Subcutaneous abdominal adipose tissue (tissue), 5 donors: ENCODE data around the gene YTHDC2.

Experiments used
- H3K27ac ChIP-seq: one replicate; pipeline ENCODE4 v1.7.0; 2013; ENCODE audit warnings: low read depth, mild to moderate bottlenecking, inconsistent platforms, low read length, moderate library complexity
- H3K27me3 ChIP-seq, 5 donors: one replicate each; pipeline ENCODE4 v1.7.0; 2013; ENCODE audit warnings: low read length in 5 of 5, inconsistent platforms in 1 of 5; ENCODE audit not compliant: control insufficient read depth in 5 of 5, insufficient read depth in 4 of 5
- H3K36me3 ChIP-seq, 5 donors: one replicate each; pipeline ENCODE4 v1.7.0; 2013; ENCODE audit warnings: low read length in 5 of 5; ENCODE audit not compliant: control insufficient read depth in 5 of 5, insufficient read depth in 5 of 5
- H3K4me1 ChIP-seq, 5 donors: one replicate each; pipeline ENCODE4 v1.7.0; 2013; ENCODE audit warnings: low read length in 5 of 5, mild to moderate bottlenecking in 3 of 5, moderate library complexity in 1 of 5; ENCODE audit not compliant: control insufficient read depth in 5 of 5, insufficient read depth in 5 of 5
- H3K4me3 ChIP-seq, 5 donors: one replicate each; pipeline ENCODE4 v1.7.0; 2013; ENCODE audit warnings: low read length in 5 of 5, low read depth in 1 of 5
- H3K9ac ChIP-seq, 5 donors: one replicate each; pipeline ENCODE4 v1.7.0; 2013; ENCODE audit warnings: low read length in 5 of 5, mild to moderate bottlenecking in 4 of 5, moderate library complexity in 3 of 5
- H3K9me3 ChIP-seq, 5 donors: one replicate each; pipeline ENCODE4 v1.7.0; 2013; ENCODE audit warnings: low read length in 5 of 5; ENCODE audit not compliant: control insufficient read depth in 5 of 5
- donor health status: healthy.
- donor health status: healthy.
- donor health status: healthy.
- donor health status: healthy.
- donor health status: healthy.

The YTHDC2 gene

GRCh38 chr5:113538313-113538712 lies 24.8 kb downstream of the YTHDC2 start:
- Histone ChIP-seq H3K27ac (no peak overlapping the region), H3K27me3 (no peaks in the 10 kb centered on the region), H3K4me1 (no peaks in the 10 kb centered on the region), H3K9me3 (no peaks in the 10 kb centered on the region), H3K4me3 (no peak overlapping the region), H3K36me3 (peaks cover 10 to 48% (median 34%) of the 10 kb centered on the region in 5 donors), H3K9ac (no peak overlapping the region)

- peaks cover 26 to 41% (median 32%) of the 10 kb centered on the region in 5 donors for H3K36me3 ChIP-seq
- no peak overlapping the region for H3K9ac ChIP-seq
- H3K27ac ChIP-seq: no peak overlapping the region
- no peaks in the 10 kb centered on the region for H3K27me3 ChIP-seq
- no peaks in the 10 kb centered on the region for H3K4me1 ChIP-seq
- no peaks in the 10 kb centered on the region for H3K9me3 ChIP-seq
- no peak overlapping the region for H3K4me3 ChIP-seq
These were observed 33.2 kb downstream of the YTHDC2 start for GRCh38 chr5:113546703-113547183.

- Histone ChIP-seq H3K4me3 (no peak overlapping the region), H3K9me3 (no peaks in the 10 kb centered on the region), H3K27ac (no peak overlapping the region), H3K9ac (no peak overlapping the region), H3K27me3 (no peaks in the 10 kb centered on the region), H3K4me1 (no peaks in the 10 kb centered on the region), H3K36me3 (peaks cover 31 to 51% (median 34%) of the 10 kb centered on the region in 5 donors)
These were observed 34.9 kb downstream of the YTHDC2 start for GRCh38 chr5:113548396-113548795.

- H3K9ac ChIP-seq: no peak overlapping the region
- no peaks in the 10 kb centered on the region for H3K4me1 ChIP-seq
- peaks cover 37 to 66% (median 46%) of the 10 kb centered on the region in 5 donors for H3K36me3 ChIP-seq
- no peaks in the 10 kb centered on the region for H3K27me3 ChIP-seq
- H3K4me3 ChIP-seq: no peak overlapping the region
- H3K9me3 ChIP-seq: no peaks in the 10 kb centered on the region
- no peak overlapping the region for H3K27ac ChIP-seq
These were observed 38.6 kb downstream of the YTHDC2 start for GRCh38 chr5:113552137-113552536.

DNA sequence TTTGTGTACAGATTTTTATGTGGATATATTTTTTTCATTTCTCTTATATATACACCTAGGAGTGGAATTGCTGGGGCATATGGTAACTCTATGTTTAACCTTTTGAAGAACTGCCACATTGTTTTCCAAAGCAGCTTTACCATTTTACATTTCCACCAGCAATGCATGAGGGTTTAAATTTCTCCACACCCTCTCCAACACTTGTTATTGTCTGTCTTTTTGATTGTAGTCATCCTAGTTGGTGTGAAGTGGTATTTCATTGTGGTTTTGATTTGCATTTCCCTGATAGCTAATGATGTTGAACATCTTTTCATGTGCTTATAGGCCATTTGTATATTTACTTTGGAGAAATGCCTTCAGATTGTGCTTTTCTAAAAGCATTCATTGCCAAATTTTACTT lies 39.1 kb downstream of the YTHDC2 start:
- H3K4me1 ChIP-seq: no peaks in the 10 kb centered on the region
- no peak overlapping the region for H3K27ac ChIP-seq
- peaks cover 35 to 62% (median 43%) of the 10 kb centered on the region in 5 donors for H3K36me3 ChIP-seq
- no peak overlapping the region for H3K4me3 ChIP-seq
- no peaks in the 10 kb centered on the region for H3K9me3 ChIP-seq
- H3K27me3 ChIP-seq: no peaks in the 10 kb centered on the region
- no peak overlapping the region for H3K9ac ChIP-seq

DNA sequence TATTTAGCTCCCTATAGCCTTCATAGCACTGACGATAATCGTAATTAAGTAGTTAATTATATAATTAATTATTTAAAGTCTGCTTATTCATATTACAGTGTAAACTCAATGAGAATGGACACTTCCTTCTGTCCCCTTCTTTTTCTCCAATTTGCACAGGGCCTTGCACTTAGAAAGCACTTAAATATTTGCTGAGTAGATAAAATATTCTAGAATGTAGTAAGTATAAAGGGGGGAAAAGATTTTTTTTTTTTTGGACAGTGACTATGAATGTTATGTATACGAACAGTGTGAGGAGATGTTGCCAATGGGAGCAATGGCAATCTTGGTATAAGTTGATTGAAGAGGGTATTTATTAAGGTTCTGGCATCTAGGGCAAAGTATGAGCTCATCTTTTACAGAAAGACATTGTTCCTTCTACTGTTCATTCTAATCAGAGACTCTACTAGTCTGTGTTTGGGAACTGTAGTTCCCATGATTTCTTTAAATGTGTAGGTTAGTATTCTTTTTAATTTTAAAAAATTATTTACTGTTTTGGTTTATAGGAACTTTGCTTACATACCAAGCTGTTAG lies 49.4 kb downstream of the YTHDC2 start:
- Histone ChIP-seq H3K27me3 (no peaks in the 10 kb centered on the region), H3K9me3 (no peaks in the 10 kb centered on the region), H3K4me1 (no peaks in the 10 kb centered on the region), H3K9ac (no peak overlapping the region), H3K27ac (no peak overlapping the region), H3K4me3 (no peak overlapping the region), H3K36me3 (peaks cover 34 to 61% (median 46%) of the 10 kb centered on the region in 5 donors)

DNA sequence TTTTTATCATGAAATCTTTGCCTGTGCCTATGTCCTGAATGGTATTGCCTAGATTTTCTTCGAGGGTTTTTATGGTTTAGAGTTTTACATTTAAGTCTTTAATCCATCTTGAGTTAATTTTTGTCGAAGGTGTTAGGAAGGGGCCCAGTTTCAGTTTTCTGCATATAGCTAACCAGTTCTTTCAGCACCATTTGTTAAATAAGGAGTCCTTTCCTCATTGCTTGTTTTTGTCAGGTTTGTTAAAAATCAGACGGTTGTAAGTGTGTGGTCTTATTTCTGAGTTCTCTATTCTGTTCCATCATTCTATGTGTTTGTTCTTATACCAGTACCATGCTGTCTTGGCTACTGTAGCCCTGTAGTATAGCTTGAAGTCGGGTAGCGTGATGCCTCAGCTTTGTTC lies 55.9 kb downstream of the YTHDC2 start:
- Histone ChIP-seq H3K4me3 (no peak overlapping the region), H3K36me3 (peaks cover 19 to 47% (median 37%) of the 10 kb centered on the region in 5 donors), H3K27ac (no peak overlapping the region), H3K4me1 (no peaks in the 10 kb centered on the region), H3K27me3 (no peaks in the 10 kb centered on the region), H3K9ac (no peak overlapping the region), H3K9me3 (no peaks in the 10 kb centered on the region)

GRCh38 chr5:113572716-113573115 lies 59.2 kb downstream of the YTHDC2 start:
- Histone ChIP-seq H3K36me3 (peaks cover 13 to 44% (median 32%) of the 10 kb centered on the region in 5 donors), H3K27ac (no peak overlapping the region), H3K9me3 (no peaks in the 10 kb centered on the region), H3K27me3 (no peaks in the 10 kb centered on the region), H3K4me1 (no peaks in the 10 kb centered on the region), H3K9ac (no peak overlapping the region), H3K4me3 (no peak overlapping the region)

- H3K27me3 ChIP-seq: no peaks in the 10 kb centered on the region
- peaks cover 12 to 36% (median 22%) of the 10 kb centered on the region in 5 donors for H3K36me3 ChIP-seq
- H3K27ac ChIP-seq: no peak overlapping the region
- no peaks in the 10 kb centered on the region for H3K9me3 ChIP-seq
- no peak overlapping the region for H3K4me3 ChIP-seq
- no peaks in the 10 kb centered on the region for H3K4me1 ChIP-seq
- H3K9ac ChIP-seq: no peak overlapping the region
These were observed 60.9 kb downstream of the YTHDC2 start for GRCh38 chr5:113574417-113574816.

- H3K36me3 ChIP-seq: peaks cover 12 to 42% (median 23%) of the 10 kb centered on the region in 5 donors
- H3K27me3 ChIP-seq: no peaks in the 10 kb centered on the region
- no peaks in the 10 kb centered on the region for H3K4me1 ChIP-seq
- no peak overlapping the region for H3K9ac ChIP-seq
- no peak overlapping the region for H3K27ac ChIP-seq
- no peak overlapping the region for H3K4me3 ChIP-seq
- H3K9me3 ChIP-seq: no peaks in the 10 kb centered on the region
These were observed 61.6 kb downstream of the YTHDC2 start for GRCh38 chr5:113575074-113575473.
